ENCODE data around the gene DBP. TPM values are rescaled to one million over a fixed set of nuclear protein-coding genes. Genes with fewer than 3 reads are reported as not detected.

The DBP gene
- polyA plus RNA-seq, 3 donors: 11.2 to 15.9 (median 14.3) TPM

DNA sequence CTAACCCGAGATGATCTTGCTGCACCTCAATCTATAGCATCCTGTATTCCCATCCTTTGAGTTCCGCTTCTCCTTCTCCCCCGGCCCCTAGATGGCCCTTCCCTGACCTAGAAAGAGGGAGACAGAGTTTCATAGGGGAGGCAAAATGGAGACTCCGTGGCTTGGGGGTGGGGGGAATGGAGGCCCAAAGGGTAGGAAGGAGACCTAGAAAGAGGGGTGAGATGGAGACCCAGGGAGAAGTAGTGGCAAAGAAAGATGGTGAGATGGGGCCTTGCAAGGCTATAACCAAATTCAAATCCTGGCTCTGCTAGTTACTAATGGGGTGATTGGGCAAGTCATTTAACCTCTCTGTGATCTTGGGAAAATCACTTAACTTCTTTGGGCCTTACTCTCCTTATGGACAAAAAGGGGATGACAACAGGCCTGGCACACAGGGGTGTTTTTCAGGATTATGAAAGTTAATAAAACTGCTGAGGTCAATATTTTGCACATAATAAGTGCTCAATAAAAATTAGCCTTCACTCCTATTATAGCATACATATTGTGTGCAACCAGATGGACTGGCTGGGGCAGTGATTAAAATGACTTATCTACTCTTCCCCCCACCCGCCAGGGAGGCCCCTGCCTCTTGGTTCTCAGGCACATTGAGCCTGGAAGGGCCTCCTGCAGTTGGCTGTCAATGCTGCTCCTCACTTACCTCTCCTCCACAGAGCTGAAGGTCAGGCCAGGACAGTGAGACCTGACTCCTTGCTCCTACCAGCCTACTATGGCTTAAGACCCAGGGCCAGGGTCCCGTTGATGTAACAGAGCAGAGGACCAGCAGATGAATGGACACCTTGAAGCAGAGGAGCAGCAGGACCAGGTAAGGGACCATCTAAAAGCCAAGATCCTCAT is 17.2 kb downstream of the DBP start:
- no peak for DNase-seq (ENCODE audit: extremely low read depth in 1 of 11, low read depth in 9 of 11, low spot score in 4 of 11)

DNA sequence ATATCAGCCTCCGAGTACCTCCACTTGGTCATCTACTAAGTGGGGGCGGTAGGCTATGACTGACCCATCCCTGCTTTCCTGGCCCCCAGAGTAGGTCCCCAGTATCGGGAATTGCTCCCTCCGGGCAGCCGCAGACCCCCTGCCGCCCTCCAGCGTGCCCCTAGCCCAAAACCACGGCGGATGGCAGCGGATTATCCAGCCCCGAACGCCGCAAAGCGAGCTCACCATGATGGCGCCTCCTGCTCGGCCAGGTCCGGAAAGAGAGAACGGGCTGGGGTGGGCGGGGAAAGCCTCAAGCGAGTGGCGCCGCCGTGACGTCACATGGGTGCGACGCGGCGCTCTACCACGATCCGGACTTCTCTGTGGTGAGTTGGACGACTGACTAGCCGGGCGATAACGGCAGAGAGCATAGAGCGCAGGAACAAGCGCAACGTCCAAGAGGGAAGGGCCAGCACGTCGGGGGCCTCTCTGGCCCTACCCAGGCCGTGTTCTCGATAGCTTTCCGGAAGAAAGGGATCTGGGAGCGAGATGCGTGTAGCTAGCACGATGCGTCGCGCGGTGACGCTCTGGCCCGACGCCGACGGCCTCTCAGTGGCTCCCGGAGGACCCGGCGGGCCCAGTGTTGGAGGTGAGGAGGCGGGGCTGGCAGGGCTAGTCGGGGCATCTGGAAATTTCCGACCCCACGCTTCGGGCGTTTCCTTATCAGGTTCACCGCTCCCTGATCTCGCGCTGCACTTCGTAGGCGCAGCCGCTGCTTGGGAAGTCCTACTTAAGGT is 18.1 kb downstream of the DBP start, which contains the start of the genes RPL18 and SPHK2:
RPL18 (minus strand) TSS at position 263 of the 776 bp plus-strand sequence; CDS start at position 228, 35 bp downstream.
SPHK2 (plus strand) TSS at position 591 of the 776 bp plus-strand sequence. CDS start 1,009 bp downstream, outside the sequence.
- DNase-seq (ENCODE audit: extremely low read depth in 1 of 11, low read depth in 9 of 11, low spot score in 4 of 11): peak; percentile 95 to 99 (median 99)

- DNase-seq (ENCODE audit: extremely low read depth in 1 of 11, low read depth in 9 of 11, low spot score in 4 of 11): no peak
These were observed 18.8 kb downstream of the DBP start for GRCh38 chr19:48618278-48618915.

DNA sequence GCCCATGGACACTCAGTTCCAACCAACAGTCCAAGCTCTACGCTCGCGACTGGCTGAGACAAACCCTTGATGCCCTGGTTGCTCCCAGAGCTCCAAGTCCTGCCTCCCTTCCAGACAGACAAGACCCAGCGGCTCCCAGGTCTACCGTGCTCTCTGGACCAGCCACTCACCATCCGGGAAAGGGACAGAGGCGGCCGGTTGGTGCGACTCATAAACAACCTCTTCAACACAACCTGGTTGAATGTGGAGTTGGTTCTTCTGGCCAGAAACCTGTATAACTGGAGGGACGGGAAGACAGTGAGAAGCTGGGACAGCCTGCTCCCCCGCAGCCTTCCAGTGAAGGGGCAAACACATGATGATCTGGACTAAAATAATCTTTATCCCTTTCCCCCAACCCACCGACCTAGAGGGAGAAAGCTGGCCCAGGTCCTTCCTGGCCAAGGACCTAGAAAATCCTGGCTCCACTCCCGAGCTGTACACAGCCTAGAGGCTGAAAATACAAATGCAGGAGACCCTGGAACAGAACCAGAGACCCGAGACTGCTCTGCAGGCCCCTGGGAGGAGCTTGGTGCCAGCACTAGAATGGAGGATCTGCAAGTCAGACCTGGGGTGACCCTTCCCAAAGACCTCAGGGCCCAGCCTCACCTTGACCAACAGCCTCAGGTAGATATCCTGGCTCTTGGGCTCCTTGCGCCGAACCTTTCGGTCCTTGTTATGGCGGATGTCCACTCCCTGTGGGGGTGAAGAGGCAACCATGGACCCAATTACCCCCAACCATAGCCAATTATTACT is 19.8 kb downstream of the DBP start:
- no peak for DNase-seq (ENCODE audit: extremely low read depth in 1 of 11, low read depth in 9 of 11, low spot score in 4 of 11)

- no peak for DNase-seq (ENCODE audit: extremely low read depth in 1 of 11, low read depth in 9 of 11, low spot score in 4 of 11)
These were observed 20.6 kb downstream of the DBP start for GRCh38 chr19:48616491-48617056.

- no peak for DNase-seq (ENCODE audit: extremely low read depth in 1 of 11, low read depth in 9 of 11, low spot score in 4 of 11)
These were observed 21.1 kb downstream of the DBP start for GRCh38 chr19:48616041-48616436.

DNA sequence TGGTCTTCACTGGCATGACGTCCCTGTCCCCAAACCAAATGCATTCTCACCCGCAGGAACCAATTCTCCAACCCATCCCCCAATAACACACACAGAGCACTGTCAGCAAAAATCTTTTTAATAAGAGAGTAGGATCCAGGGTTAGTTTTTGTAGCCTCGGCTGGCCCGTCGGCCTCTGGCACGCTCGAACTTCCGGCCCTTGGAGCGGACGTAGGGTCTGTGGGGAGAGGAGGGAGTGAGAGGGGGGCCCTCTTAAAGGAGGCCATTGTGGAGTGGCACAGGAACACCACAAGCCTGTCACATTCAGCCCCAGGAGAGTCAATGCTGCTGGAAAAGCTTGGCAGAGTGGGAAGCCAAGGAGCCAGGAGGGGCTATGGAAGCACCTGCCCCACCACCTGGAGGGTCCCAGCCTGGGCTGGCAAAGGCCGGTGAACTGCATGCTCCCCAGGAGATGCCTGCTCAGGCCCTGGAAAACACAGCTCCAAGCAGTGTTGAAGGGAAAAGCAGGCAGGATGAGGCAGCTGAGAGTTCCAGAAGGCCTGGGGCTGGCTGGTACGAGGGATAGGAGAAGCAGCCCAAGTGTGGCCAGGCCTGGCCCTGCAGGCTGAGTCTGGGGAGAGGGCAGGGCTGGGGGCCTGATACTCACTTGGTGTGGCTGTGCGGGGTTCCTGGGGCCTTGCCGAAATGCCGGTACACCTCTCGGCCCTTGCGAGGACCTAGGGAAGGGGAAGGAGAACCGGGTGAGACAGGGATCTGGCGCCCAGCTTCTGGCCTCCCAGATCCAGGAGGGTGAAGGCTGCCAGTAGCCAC is 21.7 kb downstream of the DBP start:
- DNase-seq (ENCODE audit: extremely low read depth in 1 of 11, low read depth in 9 of 11, low spot score in 4 of 11): no peak

GRCh38 chr19:48614436-48615230 is 22.5 kb downstream of the DBP start, which contains the start of gene FAM83E:
FAM83E (minus strand) TSS chr19:48615076; CDS start chr19:48613372, 1,704 bp downstream.
- DNase-seq (ENCODE audit: extremely low read depth in 1 of 11, low read depth in 9 of 11, low spot score in 4 of 11): no peak

GRCh38 chr19:48613852-48614435 is 23.2 kb downstream of the DBP start:
- no peak for DNase-seq (ENCODE audit: extremely low read depth in 1 of 11, low read depth in 9 of 11, low spot score in 4 of 11)

- no peak for DNase-seq (ENCODE audit: extremely low read depth in 1 of 11, low read depth in 9 of 11, low spot score in 4 of 11)
These were observed 23.9 kb downstream of the DBP start for GRCh38 chr19:48613024-48613851.

DNA sequence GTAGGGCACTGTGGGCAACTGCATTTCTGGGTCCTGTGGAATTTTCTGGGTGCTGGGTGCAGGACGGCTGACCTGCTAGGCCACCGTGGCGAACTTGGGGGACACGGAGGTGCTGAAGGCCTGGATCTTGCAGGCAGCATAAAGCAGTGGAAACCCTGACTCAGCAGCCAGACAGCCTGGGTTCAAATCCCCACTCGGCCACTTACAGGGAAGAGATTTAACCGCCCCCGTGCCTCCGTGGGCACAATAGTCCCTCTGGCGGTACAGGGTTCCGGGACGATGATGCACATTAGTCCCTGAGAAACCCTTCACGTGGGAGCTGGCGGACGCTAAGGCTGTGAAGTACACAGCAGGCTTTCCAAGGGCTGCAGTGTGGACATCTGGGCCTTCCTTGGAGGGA is 25.3 kb downstream of the DBP start:
- no peak for DNase-seq (ENCODE audit: extremely low read depth in 1 of 11, low read depth in 9 of 11, low spot score in 4 of 11)

- DNase-seq (ENCODE audit: extremely low read depth in 1 of 11, low read depth in 9 of 11, low spot score in 4 of 11): no peak
These were observed 27.5 kb downstream of the DBP start for GRCh38 chr19:48609571-48610108.

DNA sequence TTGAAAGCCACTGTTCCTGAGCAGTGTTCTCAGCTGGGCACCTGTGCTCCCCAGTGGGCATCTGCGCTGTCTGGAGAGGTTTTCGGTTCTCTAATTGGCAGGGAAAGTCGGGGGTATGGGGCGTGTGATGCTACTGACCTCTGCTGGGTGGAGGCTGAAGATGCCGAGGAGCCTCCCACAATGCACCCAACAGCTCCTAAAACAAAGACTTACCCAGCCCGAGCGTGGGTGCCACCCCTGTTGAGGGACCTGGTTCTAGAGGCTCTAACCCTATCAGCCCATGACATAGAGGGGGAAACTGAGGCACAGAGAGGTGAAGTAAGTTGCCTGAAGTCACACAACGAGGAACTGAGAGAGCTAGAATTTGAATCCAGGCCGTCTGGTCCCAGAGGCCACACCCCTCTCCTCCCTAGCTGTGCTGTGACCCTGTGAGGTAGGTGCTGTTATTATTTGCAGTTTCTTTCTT is 28.3 kb downstream of the DBP start:
- DNase-seq (ENCODE audit: extremely low read depth in 1 of 11, low read depth in 9 of 11, low spot score in 4 of 11): no peak

GRCh38 chr19:48607359-48607755 is 29.8 kb downstream of the DBP start:
- DNase-seq (ENCODE audit: extremely low read depth in 1 of 11, low read depth in 9 of 11, low spot score in 4 of 11): no peak

Data from renal cortex interstitium (tissue), 11 donors.